ENCODE results near the gene PRKN. TPM values are rescaled to one million over a fixed set of nuclear protein-coding genes. Genes with fewer than 3 reads are reported as not detected.
"Not testable (repeated sequence)": the region's sequence is repeated elsewhere in the genome, so short reads cannot be mapped to it uniquely, and the experiment has no call there.

Gene PRKN
- total RNA-seq, 2 experiments from 2014 or later, result not detected

DNA sequence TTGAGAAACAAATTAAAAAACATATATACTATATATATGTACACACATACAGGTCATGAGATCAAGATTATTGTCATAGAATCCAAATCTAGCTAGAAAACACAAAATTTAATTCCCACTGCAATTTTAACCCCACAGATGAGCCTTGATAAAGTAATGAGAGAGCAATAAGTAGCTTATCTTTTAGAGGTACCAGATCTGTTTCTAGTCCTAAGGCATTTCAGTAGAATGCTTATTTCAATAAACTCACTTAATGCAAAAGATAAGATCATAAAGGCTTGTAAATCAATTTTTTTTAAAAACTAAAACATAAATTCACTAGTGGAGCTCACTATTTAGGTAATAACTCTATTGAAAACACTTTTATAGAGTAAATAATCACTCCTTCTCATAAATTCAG lies 47.2 kb downstream of the PRKN start:
- CTCF ChIA-PET, result no interaction called here
- no peaks in the 10 kb centered on the region for H3K4me1 Mint-ChIP-seq
- H3K27ac Mint-ChIP-seq, result no peak overlapping the region
- no peaks in the 10 kb centered on the region for H3K27me3 Mint-ChIP-seq
- no peaks in the 10 kb centered on the region for H3K36me3 Mint-ChIP-seq
- no peaks in the 10 kb centered on the region for H3K9me3 Mint-ChIP-seq (ENCODE audit: low read depth)
- ATAC-seq (no peak), DNase-seq (no peak)
- H3K4me3 Mint-ChIP-seq, result no peak overlapping the region

DNA sequence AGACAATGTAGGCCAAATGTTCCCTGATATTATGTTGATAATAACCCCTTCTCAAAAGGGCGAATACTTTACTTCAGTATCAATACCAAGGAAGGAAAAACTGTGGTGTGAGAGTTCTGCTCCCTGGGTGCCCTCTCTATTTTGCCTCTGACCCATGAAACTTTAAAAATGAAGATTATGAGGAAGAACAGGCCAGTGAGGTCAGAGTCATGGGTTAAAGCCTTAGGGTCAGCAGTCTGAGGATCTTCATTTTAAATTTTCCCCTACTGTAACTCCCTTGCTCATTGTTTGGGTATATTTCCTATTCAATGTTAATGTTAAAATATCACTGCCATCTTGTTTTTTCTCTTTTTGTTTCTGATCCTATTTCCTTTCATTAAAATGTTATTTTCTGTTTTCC lies 47.9 kb downstream of the PRKN start:
- no peaks in the 10 kb centered on the region for H3K4me1 Mint-ChIP-seq
- H3K27me3 Mint-ChIP-seq, result no peaks in the 10 kb centered on the region
- no peak for ATAC-seq
- CTCF ChIA-PET, result no interaction called here
- DNase-seq, result no peak
- no peak overlapping the region for H3K27ac Mint-ChIP-seq
- H3K9me3 Mint-ChIP-seq (ENCODE audit: low read depth), result no peaks in the 10 kb centered on the region
- no peaks in the 10 kb centered on the region for H3K36me3 Mint-ChIP-seq
- H3K4me3 Mint-ChIP-seq, result no peak overlapping the region

DNA sequence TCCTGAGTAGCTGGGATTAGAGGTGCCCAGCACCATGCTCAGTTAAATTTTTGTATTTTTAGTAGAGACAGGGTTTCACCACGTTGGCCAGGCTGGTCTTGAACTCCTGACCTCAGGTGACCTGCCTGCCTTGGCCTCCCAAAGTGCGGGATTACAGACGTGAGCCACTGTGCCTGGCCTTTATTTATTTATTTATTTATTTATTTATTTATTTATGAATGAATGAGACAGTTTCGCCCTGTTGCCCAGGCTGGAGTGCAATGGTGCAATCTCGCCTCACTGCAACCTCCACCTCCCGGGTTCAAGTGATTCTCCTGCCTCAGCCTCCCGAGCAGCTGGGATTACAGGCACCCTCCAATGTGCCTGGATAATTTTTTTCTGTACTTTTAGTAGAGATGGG lies 48.7 kb downstream of the PRKN start:
- CTCF ChIA-PET, result not testable (repeated sequence)

DNA sequence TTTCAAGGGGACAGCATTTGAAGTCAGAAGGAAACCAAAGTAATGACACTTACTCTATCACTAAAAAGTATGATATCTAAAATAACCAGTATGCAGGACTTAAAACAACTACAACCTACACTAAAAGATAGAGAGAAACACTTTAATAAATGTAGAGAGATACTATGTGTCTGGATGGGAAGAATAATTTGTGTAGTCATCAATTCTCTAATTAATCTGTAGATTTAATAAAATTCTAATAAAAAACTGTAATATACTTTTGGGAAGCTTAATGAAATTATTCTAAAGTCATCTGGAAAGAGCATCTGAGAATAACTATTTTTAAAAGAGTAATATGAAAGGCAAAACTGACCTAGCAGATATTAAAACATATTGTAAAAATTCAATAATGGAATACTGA lies 52.1 kb downstream of the PRKN start:
- no peaks in the 10 kb centered on the region for H3K27me3 Mint-ChIP-seq
- H3K4me3 Mint-ChIP-seq, result no peak overlapping the region
- H3K36me3 Mint-ChIP-seq, result no peaks in the 10 kb centered on the region
- no peak for DNase-seq
- H3K9me3 Mint-ChIP-seq (ENCODE audit: low read depth), result peaks cover 2% of the 10 kb centered on the region
- H3K27ac Mint-ChIP-seq, result no peak overlapping the region
- H3K4me1 Mint-ChIP-seq, result no peaks in the 10 kb centered on the region
- ATAC-seq, result no peak
- CTCF ChIA-PET, result no interaction called here

More for the DNA sequence above, 48.7 kb downstream of the PRKN start:
- DNase-seq; ATAC-seq; H3K27me3 Mint-ChIP-seq; H3K4me3 Mint-ChIP-seq; H3K4me1 Mint-ChIP-seq; H3K9me3 Mint-ChIP-seq (ENCODE audit: low read depth); H3K36me3 Mint-ChIP-seq; H3K27ac Mint-ChIP-seq: not testable (repeated sequence)

DNA sequence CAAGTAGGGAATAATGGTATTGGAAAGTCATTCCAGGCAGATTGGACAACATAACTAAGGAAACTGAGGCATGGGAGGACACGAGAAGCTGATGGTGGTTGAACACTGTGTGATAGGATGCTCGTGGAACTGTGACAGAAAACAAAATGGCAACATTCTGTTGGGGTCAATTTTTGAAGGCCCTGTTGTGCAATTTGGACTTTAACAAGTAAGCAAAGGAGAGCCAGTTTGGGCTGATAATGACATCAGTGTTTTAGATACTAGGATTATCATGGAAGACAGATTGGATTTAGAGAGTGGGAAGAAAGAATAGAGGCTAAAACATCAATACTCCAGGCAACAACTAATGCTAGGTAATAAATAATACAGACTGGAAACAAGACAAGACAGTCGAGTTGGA lies 53.1 kb downstream of the PRKN start:
- Mint-ChIP-seq H3K4me3 (no peak overlapping the region), H3K4me1 (no peaks in the 10 kb centered on the region), H3K36me3 (no peaks in the 10 kb centered on the region), H3K27ac (no peak overlapping the region), H3K27me3 (no peaks in the 10 kb centered on the region), H3K9me3 (ENCODE audit: low read depth) (peaks cover 2% of the 10 kb centered on the region)
- ATAC-seq (no peak), DNase-seq (no peak)
- CTCF ChIA-PET, result no interaction called here

DNA sequence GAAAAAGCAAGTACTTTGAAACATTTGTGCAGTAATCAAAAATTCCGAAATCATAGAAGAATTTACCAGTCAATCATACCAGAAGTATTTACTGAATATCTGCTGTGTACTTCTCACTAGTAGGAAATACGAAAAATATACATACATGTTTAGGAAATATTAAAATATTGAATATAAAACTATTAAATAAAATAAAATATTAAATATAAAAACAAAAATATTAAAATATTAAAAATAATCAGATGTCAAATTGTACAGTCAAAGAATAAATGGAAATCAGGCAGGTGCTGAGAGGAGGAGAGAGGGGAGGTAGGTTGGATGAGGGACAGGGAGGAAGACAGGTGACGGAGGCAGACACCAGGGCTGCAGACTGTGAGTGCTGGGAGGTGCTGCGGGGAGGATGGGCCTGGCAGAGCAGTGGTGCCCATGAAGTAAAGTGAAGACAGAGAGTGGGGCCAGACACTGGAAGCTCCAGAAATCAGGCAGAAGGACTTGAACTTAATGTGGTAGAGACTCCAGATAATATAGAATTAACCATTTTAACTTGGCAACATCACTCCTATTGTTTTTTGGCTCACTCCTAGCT lies 55.9 kb downstream of the PRKN start:
- Mint-ChIP-seq H3K9me3 (ENCODE audit: low read depth) (peaks cover 2% of the 10 kb centered on the region), H3K27ac (no peak overlapping the region), H3K4me3 (no peak overlapping the region), H3K36me3 (no peaks in the 10 kb centered on the region), H3K27me3 (no peaks in the 10 kb centered on the region), H3K4me1 (no peaks in the 10 kb centered on the region)
- DNase-seq, result no peak
- CTCF ChIA-PET, result no interaction called here
- ATAC-seq, result no peak

DNA sequence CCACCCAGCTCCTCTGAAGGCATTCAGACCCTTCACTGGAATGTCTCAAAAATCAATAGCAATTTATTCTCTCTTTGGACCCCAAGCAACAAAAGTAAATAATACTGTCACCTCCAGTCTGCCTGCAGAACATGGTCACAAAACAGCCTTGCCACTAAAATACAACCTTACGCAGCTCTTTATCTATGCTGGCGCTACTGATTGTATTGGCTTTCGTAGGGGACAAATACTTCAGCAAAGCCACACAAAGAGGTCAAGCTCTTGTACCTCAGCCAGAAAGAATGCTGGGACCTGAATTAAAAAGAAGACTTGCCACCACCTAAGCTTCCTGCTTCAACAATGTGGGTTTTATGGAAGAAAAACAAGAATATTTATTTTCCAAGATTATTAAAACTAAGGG lies 57.2 kb downstream of the PRKN start:
- H3K9me3 Mint-ChIP-seq (ENCODE audit: low read depth), result peaks cover 2% of the 10 kb centered on the region
- no peaks in the 10 kb centered on the region for H3K36me3 Mint-ChIP-seq
- ATAC-seq, result no peak
- no peaks in the 10 kb centered on the region for H3K4me1 Mint-ChIP-seq
- no peak overlapping the region for H3K27ac Mint-ChIP-seq
- H3K4me3 Mint-ChIP-seq, result no peak overlapping the region
- H3K27me3 Mint-ChIP-seq, result no peaks in the 10 kb centered on the region
- DNase-seq, result no peak
- CTCF ChIA-PET, result no interaction called here

DNA sequence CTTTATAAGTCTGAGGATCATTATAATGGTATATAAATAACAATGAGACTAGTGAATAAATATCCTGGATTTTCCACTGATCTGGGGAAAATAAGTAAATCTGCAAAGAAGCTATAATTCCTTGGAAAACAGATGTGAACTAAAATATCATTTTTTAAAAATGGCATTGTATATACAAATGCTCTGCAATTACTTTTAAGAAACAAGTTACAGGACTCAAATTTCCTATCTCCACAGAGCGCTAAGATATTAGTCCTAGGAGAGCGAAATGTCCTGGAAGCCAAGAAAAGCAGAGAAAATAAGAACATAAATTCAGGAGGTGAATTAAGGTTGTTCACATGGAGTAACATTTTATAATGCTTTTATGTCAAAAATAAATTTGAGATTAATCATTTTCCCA lies 61.3 kb downstream of the PRKN start:
- ATAC-seq, result no peak
- H3K27ac Mint-ChIP-seq, result no peak overlapping the region
- DNase-seq, result no peak
- H3K27me3 Mint-ChIP-seq, result no peaks in the 10 kb centered on the region
- no peaks in the 10 kb centered on the region for H3K4me1 Mint-ChIP-seq
- H3K4me3 Mint-ChIP-seq, result no peak overlapping the region
- no peaks in the 10 kb centered on the region for H3K36me3 Mint-ChIP-seq
- no peaks in the 10 kb centered on the region for H3K9me3 Mint-ChIP-seq (ENCODE audit: low read depth)
- CTCF ChIA-PET, result no interaction called here

DNA sequence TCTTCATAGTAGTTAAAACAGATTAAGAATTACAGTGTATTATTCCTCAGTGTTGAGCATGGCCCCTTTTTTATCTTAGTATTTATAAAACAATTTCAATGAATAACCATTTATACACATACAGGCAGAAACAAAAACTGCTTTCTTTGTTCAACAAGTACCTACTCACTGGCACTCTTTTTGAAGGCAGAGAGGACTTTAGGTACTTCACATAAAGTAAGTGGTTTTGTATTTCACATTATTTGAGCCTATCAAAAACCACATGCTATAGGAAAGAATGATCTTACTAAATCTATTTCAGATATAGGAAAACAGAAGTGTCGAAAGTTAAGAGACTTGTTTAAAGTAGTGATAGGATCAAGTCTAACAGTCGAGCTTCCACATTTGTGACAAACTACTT lies 73.8 kb downstream of the PRKN start:
- H3K27ac Mint-ChIP-seq, result no peak overlapping the region

DNA sequence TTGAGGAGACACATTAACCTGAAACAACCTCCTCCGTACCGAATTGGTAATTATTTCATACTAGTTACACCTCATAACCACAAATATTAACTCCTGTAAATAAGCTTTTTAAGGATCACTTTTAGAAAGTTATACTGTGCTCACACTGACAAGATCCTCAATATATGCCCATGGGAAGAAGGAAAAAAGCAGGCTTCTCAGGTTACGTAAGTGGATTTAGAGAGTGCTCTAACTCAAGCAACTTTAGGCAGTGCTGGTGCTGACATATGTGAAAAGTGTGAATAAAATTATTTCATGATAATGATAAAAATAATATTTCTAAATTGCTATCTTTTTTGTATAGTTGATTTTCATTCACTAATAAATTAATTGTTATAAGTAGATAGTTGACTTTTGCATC lies 76.1 kb downstream of the PRKN start:
- Mint-ChIP-seq H3K27ac (no peak overlapping the region), H3K9me3 (ENCODE audit: low read depth) (no peaks in the 10 kb centered on the region), H3K27me3 (no peaks in the 10 kb centered on the region), H3K4me1 (no peaks in the 10 kb centered on the region), H3K36me3 (no peaks in the 10 kb centered on the region), H3K4me3 (no peak overlapping the region)
- no peak for ATAC-seq
- CTCF ChIA-PET, result no interaction called here
- DNase-seq, result no peak

More for the DNA sequence above, 73.8 kb downstream of the PRKN start:
- CTCF ChIA-PET, result no interaction called here
- ATAC-seq (no peak), DNase-seq (no peak)
- H3K4me1 Mint-ChIP-seq, result no peaks in the 10 kb centered on the region
- H3K27me3 Mint-ChIP-seq, result no peaks in the 10 kb centered on the region
- no peaks in the 10 kb centered on the region for H3K36me3 Mint-ChIP-seq
- no peaks in the 10 kb centered on the region for H3K9me3 Mint-ChIP-seq (ENCODE audit: low read depth)
- no peak overlapping the region for H3K4me3 Mint-ChIP-seq

DNA sequence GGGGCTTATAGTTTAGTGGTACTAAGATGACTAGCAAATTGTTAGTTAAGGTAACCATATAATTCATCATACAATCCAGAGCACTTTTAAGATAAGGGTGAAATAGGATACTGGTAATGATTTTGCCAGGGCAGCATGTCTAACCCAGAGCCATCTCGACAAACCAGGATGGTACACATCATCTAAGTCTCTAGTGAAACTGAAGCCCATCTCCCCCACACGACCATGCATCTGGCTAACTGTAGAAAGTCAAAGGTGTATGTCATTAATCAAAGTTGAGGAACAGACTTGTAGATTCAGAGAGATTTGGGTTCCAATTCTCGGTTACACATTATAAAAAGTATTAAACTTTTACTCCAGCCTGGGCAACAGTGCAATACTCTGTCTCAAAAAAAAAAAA lies 78.3 kb downstream of the PRKN start:
- ATAC-seq (no peak), DNase-seq (no peak)
- Mint-ChIP-seq H3K36me3 (no peaks in the 10 kb centered on the region), H3K9me3 (ENCODE audit: low read depth) (no peaks in the 10 kb centered on the region), H3K27me3 (no peaks in the 10 kb centered on the region), H3K4me1 (no peaks in the 10 kb centered on the region), H3K4me3 (no peak overlapping the region), H3K27ac (no peak overlapping the region)
- CTCF ChIA-PET, result no interaction called here

DNA sequence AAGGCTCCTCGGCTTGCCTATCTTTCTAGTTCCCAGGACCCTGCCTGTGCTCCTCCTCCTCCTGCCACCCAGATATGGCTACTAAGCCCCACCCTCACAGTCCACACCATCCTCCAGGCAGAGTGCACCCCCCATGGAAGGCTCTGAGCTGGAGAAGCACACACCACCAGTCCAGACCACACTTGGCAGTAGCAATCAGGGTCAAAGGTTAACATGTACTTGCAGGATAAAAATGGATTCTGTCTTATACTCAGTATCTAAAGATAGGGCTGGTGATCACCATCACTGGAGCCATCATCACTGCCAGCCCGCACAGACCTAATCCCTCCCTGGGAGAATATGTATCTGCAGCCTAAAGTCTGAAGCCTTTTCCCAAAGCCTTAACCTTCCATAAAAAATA lies 83.4 kb downstream of the PRKN start:
- DNase-seq (no peak), ATAC-seq (no peak)
- Mint-ChIP-seq H3K4me3 (no peak overlapping the region), H3K27ac (no peak overlapping the region), H3K4me1 (no peaks in the 10 kb centered on the region), H3K27me3 (no peaks in the 10 kb centered on the region), H3K9me3 (ENCODE audit: low read depth) (no peaks in the 10 kb centered on the region), H3K36me3 (no peaks in the 10 kb centered on the region)
- CTCF ChIA-PET, result interaction anchor here (0.6 kb wide), 1 partner anchor 360 kb away, joined by 5 read pairs; no protein-coding TSS in a partner anchor

DNA sequence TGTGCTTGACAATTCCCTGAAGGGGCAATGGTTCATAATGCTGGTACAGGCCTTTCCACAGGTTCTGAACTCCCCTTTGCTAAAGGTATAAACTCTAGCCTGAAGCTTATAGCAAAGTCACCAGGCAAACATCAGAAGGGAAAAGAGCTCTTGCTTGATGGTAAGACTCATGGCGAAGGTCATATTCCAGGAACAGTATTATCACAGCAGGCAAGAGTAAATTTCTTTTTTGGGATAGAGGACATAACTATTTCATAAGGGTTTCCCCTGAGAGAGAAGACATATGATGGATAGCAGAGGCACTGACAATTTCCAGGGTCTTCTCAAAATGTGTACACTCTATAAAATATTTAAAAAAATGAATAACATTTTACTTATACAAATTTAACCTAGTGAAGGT lies 86.8 kb downstream of the PRKN start:
- H3K27me3 Mint-ChIP-seq, result no peaks in the 10 kb centered on the region
- ATAC-seq (no peak), DNase-seq (no peak)
- peaks cover 2% of the 10 kb centered on the region for H3K9me3 Mint-ChIP-seq (ENCODE audit: low read depth)
- CTCF ChIA-PET, result no interaction called here
- H3K4me3 Mint-ChIP-seq, result no peak overlapping the region
- no peak overlapping the region for H3K27ac Mint-ChIP-seq
- H3K4me1 Mint-ChIP-seq, result no peaks in the 10 kb centered on the region
- no peaks in the 10 kb centered on the region for H3K36me3 Mint-ChIP-seq

DNA sequence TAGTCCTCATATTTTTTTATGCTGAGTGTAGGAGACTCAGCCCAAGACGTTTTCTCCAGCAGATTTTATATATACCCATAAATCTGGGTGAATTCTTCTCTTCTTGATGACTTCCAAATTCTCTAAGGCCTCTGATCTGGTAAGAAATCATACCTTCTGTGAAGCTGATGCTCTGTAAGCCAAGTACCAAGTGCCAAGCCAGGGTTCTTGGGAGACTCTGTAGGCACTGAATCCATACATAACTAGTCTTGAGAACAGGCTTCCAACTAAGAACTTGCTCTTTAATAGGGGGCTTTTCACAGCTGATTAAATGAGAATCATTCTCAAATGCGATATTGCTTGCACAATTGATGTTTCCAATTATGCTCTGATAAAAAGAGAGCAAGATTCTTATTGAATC lies 87.6 kb downstream of the PRKN start:
- no peaks in the 10 kb centered on the region for H3K27me3 Mint-ChIP-seq
- H3K9me3 Mint-ChIP-seq (ENCODE audit: low read depth), result peaks cover 2% of the 10 kb centered on the region
- H3K4me3 Mint-ChIP-seq, result no peak overlapping the region
- CTCF ChIA-PET, result no interaction called here
- H3K27ac Mint-ChIP-seq, result no peak overlapping the region
- no peak for ATAC-seq
- H3K36me3 Mint-ChIP-seq, result no peaks in the 10 kb centered on the region
- H3K4me1 Mint-ChIP-seq, result no peaks in the 10 kb centered on the region
- no peak for DNase-seq

DNA sequence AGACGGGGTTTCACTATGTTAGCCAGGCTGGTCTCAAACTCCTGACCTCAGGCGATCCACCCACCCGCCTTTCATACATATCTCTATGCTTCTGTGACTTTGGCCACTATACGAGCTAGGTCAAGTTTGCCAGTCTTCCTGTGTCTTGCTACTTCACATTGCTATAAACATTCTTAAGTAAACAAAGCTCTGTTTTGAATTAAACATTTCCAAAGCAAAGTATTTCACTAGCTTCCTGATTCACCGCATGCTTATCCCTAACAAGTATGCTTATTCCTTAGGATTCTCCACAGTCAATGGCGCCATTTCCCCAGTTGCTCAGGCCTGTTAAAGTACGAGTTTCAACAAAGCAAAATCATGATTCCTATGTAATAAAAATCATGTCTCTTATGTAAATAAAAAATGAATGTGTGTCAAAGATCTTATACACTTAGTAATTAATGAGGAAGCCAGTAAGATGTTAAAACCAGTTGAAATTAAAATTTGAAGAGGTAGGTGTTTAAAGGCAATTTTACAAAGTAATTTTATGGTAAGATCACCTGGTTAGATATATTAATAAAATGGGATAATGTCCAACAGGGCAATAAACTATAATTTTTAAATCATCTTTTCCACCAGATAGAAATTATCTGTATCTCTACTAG lies 88.5 kb downstream of the PRKN start:
- H3K4me3 Mint-ChIP-seq, result no peak overlapping the region
- H3K27ac Mint-ChIP-seq, result no peak overlapping the region
- ATAC-seq (no peak), DNase-seq (no peak)
- H3K27me3 Mint-ChIP-seq, result no peaks in the 10 kb centered on the region
- no peaks in the 10 kb centered on the region for H3K4me1 Mint-ChIP-seq
- H3K9me3 Mint-ChIP-seq (ENCODE audit: low read depth), result peaks cover 2% of the 10 kb centered on the region
- H3K36me3 Mint-ChIP-seq, result no peaks in the 10 kb centered on the region
- CTCF ChIA-PET, result no interaction called here
